ENCODE data around the gene LEPROT.

LEPROT gene

GRCh38 chr1:65467536-65467935 is 47.1 kb downstream of the LEPROT start:
- H3K9ac ChIP-seq (ENCODE audit: insufficient read length, low read depth): no peak overlapping the region
- DNase-seq (ENCODE audit: low read depth, low spot score): peak; percentile 95
- H3K4me1 ChIP-seq (ENCODE audit: insufficient read depth, insufficient read length): peaks cover 5% of the 10 kb centered on the region
- H3K27me3 ChIP-seq (ENCODE audit: insufficient read depth, insufficient read length): no peaks in the 10 kb centered on the region
- no peaks in the 10 kb centered on the region for H3K9me3 ChIP-seq (ENCODE audit: insufficient read depth, low read length)
- TF ChIP-seq SUZ12 (IDR thresholded peaks at IDR 0.05; ENCODE audit: extremely low read depth, insufficient read depth, insufficient read length): no peak
- TF ChIP-seq YY1 (IDR thresholded peaks at IDR 0.05; ENCODE audit: insufficient read depth, insufficient read length): no peak
- no peak for TF ChIP-seq ZNF274 (IDR thresholded peaks at IDR 0.05; ENCODE audit: low read depth, low read length)
- no peak overlapping the region for H3K4me3 ChIP-seq (ENCODE audit: insufficient read length, low read depth)
- no peaks in the 10 kb centered on the region for H3K36me3 ChIP-seq (ENCODE audit: insufficient read depth, insufficient read length, low read length)

GRCh38 chr1:65469126-65469888 is 48.8 kb downstream of the LEPROT start:
- H3K4me1 ChIP-seq (ENCODE audit: insufficient read depth, insufficient read length): peaks cover 5% of the 10 kb centered on the region
- TF ChIP-seq SUZ12 (IDR thresholded peaks at IDR 0.05; ENCODE audit: extremely low read depth, insufficient read depth, insufficient read length) (no peak), YY1 (IDR thresholded peaks at IDR 0.05; ENCODE audit: insufficient read depth, insufficient read length) (no peak), ZNF274 (IDR thresholded peaks at IDR 0.05; ENCODE audit: low read depth, low read length) (no peak)
- H3K9ac ChIP-seq (ENCODE audit: insufficient read length, low read depth): no peak overlapping the region
- no peaks in the 10 kb centered on the region for H3K9me3 ChIP-seq (ENCODE audit: insufficient read depth, low read length)
- no peaks in the 10 kb centered on the region for H3K27me3 ChIP-seq (ENCODE audit: insufficient read depth, insufficient read length)
- DNase-seq (ENCODE audit: low read depth, low spot score): no peak
- H3K4me3 ChIP-seq (ENCODE audit: insufficient read length, low read depth): no peak overlapping the region
- H3K36me3 ChIP-seq (ENCODE audit: insufficient read depth, insufficient read length, low read length): no peaks in the 10 kb centered on the region

DNA sequence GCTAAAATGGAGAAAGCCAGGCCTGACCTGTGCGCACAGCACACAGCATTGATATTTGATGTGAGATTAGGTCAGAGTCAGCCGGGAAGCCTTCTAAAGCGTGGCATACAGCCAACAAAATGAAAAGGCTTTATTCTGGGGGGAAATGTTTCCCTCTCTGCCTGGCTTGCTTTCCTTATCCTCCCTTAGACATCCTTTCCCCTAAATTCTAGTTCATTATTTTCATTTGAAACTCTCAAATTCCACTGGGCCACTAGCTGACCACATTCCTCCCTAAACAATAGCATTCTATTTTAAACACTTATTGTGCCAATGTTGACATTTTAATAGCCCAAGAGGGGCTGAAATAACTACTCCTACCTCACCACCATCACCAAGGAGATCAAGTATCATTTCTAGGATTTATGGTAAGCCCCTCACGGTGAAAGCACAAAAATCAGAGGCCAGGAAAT is 49.4 kb downstream of the LEPROT start:
- Histone ChIP-seq H3K36me3 (ENCODE audit: insufficient read depth, insufficient read length, low read length) (no peaks in the 10 kb centered on the region), H3K4me1 (ENCODE audit: insufficient read depth, insufficient read length) (peaks cover 5% of the 10 kb centered on the region), H3K9me3 (ENCODE audit: insufficient read depth, low read length) (no peaks in the 10 kb centered on the region), H3K27me3 (ENCODE audit: insufficient read depth, insufficient read length) (no peaks in the 10 kb centered on the region), H3K9ac (ENCODE audit: insufficient read length, low read depth) (no peak overlapping the region), H3K4me3 (ENCODE audit: insufficient read length, low read depth) (no peak overlapping the region)
- no peak for DNase-seq (ENCODE audit: low read depth, low spot score)
- TF ChIP-seq SUZ12 (IDR thresholded peaks at IDR 0.05; ENCODE audit: extremely low read depth, insufficient read depth, insufficient read length): no peak
- TF ChIP-seq ZNF274 (IDR thresholded peaks at IDR 0.05; ENCODE audit: low read depth, low read length): no peak
- TF ChIP-seq YY1 (IDR thresholded peaks at IDR 0.05; ENCODE audit: insufficient read depth, insufficient read length): no peak

DNA sequence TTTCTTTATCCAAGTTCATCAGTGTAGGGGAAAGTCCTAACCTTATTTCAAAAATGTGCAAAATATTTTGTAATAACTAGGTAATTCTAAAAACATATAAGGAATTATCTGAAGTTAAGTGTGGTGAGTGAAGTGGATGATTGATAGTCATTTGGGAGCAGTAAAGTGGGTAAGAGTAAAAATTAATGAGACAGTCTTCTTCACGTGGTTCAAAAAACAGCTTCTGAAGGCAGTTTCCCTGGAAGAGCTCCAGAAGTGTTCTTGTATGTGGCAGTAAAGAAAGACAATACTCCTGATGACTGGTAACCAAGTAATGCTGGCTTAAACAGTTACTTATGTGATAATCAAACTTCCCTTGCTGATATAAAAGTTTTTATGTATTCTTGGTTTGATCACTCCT is 50.3 kb downstream of the LEPROT start:
- Histone ChIP-seq H3K9ac (ENCODE audit: insufficient read length, low read depth) (no peak overlapping the region), H3K9me3 (ENCODE audit: insufficient read depth, low read length) (no peaks in the 10 kb centered on the region), H3K36me3 (ENCODE audit: insufficient read depth, insufficient read length, low read length) (no peaks in the 10 kb centered on the region), H3K4me1 (ENCODE audit: insufficient read depth, insufficient read length) (peaks cover 5% of the 10 kb centered on the region), H3K27me3 (ENCODE audit: insufficient read depth, insufficient read length) (no peaks in the 10 kb centered on the region), H3K4me3 (ENCODE audit: insufficient read length, low read depth) (no peak overlapping the region)
- no peak for DNase-seq (ENCODE audit: low read depth, low spot score)
- TF ChIP-seq SUZ12 (IDR thresholded peaks at IDR 0.05; ENCODE audit: extremely low read depth, insufficient read depth, insufficient read length): no peak
- TF ChIP-seq YY1 (IDR thresholded peaks at IDR 0.05; ENCODE audit: insufficient read depth, insufficient read length): no peak
- TF ChIP-seq ZNF274 (IDR thresholded peaks at IDR 0.05; ENCODE audit: low read depth, low read length): no peak

GRCh38 chr1:65471213-65471833 is 50.9 kb downstream of the LEPROT start:
- no peak for DNase-seq (ENCODE audit: low read depth, low spot score)
- Histone ChIP-seq H3K4me3 (ENCODE audit: insufficient read length, low read depth) (no peak overlapping the region), H3K4me1 (ENCODE audit: insufficient read depth, insufficient read length) (peaks cover 5% of the 10 kb centered on the region), H3K36me3 (ENCODE audit: insufficient read depth, insufficient read length, low read length) (no peaks in the 10 kb centered on the region), H3K27me3 (ENCODE audit: insufficient read depth, insufficient read length) (no peaks in the 10 kb centered on the region), H3K9me3 (ENCODE audit: insufficient read depth, low read length) (no peaks in the 10 kb centered on the region), H3K9ac (ENCODE audit: insufficient read length, low read depth) (no peak overlapping the region)
- TF ChIP-seq YY1 (IDR thresholded peaks at IDR 0.05; ENCODE audit: insufficient read depth, insufficient read length) (no peak), ZNF274 (IDR thresholded peaks at IDR 0.05; ENCODE audit: low read depth, low read length) (no peak), SUZ12 (IDR thresholded peaks at IDR 0.05; ENCODE audit: extremely low read depth, insufficient read depth, insufficient read length) (no peak)

DNA sequence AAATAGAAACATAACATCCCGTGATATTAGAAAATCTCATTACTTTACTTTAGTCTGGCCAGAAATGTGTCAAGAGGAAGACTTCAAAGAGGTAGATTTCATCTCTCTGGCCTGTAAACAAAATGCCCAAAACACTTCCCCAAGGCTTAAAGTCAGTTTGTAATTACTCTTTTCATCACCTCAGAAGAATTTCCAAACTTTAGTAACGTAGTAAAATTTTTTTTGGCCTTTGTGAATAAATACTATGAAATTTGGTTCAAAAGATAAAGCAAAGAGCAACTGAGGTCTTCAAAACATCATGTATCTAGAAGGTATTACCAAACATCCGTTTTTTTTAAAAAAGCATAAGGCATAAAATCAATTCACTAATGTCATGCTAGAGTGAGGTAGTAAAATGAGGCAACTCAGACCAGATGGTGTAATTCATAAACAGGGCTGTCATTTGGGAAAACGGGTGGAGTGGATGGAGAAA is 51.4 kb downstream of the LEPROT start:
- Histone ChIP-seq H3K9ac (ENCODE audit: insufficient read length, low read depth) (no peak overlapping the region), H3K4me3 (ENCODE audit: insufficient read length, low read depth) (no peak overlapping the region), H3K36me3 (ENCODE audit: insufficient read depth, insufficient read length, low read length) (no peaks in the 10 kb centered on the region), H3K9me3 (ENCODE audit: insufficient read depth, low read length) (no peaks in the 10 kb centered on the region), H3K27me3 (ENCODE audit: insufficient read depth, insufficient read length) (no peaks in the 10 kb centered on the region), H3K4me1 (ENCODE audit: insufficient read depth, insufficient read length) (peaks cover 5% of the 10 kb centered on the region)
- no peak for DNase-seq (ENCODE audit: low read depth, low spot score)
- TF ChIP-seq SUZ12 (IDR thresholded peaks at IDR 0.05; ENCODE audit: extremely low read depth, insufficient read depth, insufficient read length): no peak
- TF ChIP-seq YY1 (IDR thresholded peaks at IDR 0.05; ENCODE audit: insufficient read depth, insufficient read length): no peak
- no peak for TF ChIP-seq ZNF274 (IDR thresholded peaks at IDR 0.05; ENCODE audit: low read depth, low read length)

- H3K36me3 ChIP-seq (ENCODE audit: insufficient read depth, insufficient read length, low read length): no peaks in the 10 kb centered on the region
Measured at GRCh38 chr1:65476327-65476726, 55.9 kb downstream of the LEPROT start.

More at GRCh38 chr1:65476327-65476726, 55.9 kb downstream of the LEPROT start:
- Histone ChIP-seq H3K9ac (ENCODE audit: insufficient read length, low read depth) (no peak overlapping the region), H3K27me3 (ENCODE audit: insufficient read depth, insufficient read length) (no peaks in the 10 kb centered on the region), H3K4me1 (ENCODE audit: insufficient read depth, insufficient read length) (no peaks in the 10 kb centered on the region), H3K9me3 (ENCODE audit: insufficient read depth, low read length) (no peaks in the 10 kb centered on the region), H3K4me3 (ENCODE audit: insufficient read length, low read depth) (no peak overlapping the region)
- TF ChIP-seq SUZ12 (IDR thresholded peaks at IDR 0.05; ENCODE audit: extremely low read depth, insufficient read depth, insufficient read length) (no peak), ZNF274 (IDR thresholded peaks at IDR 0.05; ENCODE audit: low read depth, low read length) (no peak), YY1 (IDR thresholded peaks at IDR 0.05; ENCODE audit: insufficient read depth, insufficient read length) (no peak)
- DNase-seq (ENCODE audit: low read depth, low spot score): no peak
